Skeletal muscle satellite cell (primary cell): ENCODE results near the gene FBXW8.

Experiments
- H3K27me3 ChIP-seq: 2 replicates; pipeline ENCODE4 v1.7.0; 2013; ENCODE audit warnings: low read length; ENCODE audit not compliant: control insufficient read depth, insufficient read depth
- H3K36me3 ChIP-seq: 2 replicates; pipeline ENCODE4 v1.7.0; 2013; ENCODE audit warnings: mild to moderate bottlenecking, control low read depth, low read length; ENCODE audit not compliant: insufficient read depth
- H3K4me1 ChIP-seq: 2 replicates; pipeline ENCODE4 v1.7.0; 2013; ENCODE audit warnings: low read length; ENCODE audit not compliant: control insufficient read depth, insufficient read depth
- H3K4me2 ChIP-seq: 2 replicates; pipeline ENCODE4 v1.7.0; 2013; ENCODE audit warnings: mild to moderate bottlenecking, low read length
- H3K4me3 ChIP-seq: 2 replicates; pipeline ENCODE4 v1.7.0; 2013; ENCODE audit warnings: low read length
- H3K9ac ChIP-seq: 2 replicates; pipeline ENCODE4 v1.7.0; 2013; ENCODE audit warnings: mild to moderate bottlenecking, low read depth, low read length, moderate library complexity
- H3K9me3 ChIP-seq: replicated peaks from 2 replicates; pipeline ENCODE4 v1.7.0; 2013; ENCODE audit warnings: mild to moderate bottlenecking, control low read depth, low read length

FBXW8 gene

DNA sequence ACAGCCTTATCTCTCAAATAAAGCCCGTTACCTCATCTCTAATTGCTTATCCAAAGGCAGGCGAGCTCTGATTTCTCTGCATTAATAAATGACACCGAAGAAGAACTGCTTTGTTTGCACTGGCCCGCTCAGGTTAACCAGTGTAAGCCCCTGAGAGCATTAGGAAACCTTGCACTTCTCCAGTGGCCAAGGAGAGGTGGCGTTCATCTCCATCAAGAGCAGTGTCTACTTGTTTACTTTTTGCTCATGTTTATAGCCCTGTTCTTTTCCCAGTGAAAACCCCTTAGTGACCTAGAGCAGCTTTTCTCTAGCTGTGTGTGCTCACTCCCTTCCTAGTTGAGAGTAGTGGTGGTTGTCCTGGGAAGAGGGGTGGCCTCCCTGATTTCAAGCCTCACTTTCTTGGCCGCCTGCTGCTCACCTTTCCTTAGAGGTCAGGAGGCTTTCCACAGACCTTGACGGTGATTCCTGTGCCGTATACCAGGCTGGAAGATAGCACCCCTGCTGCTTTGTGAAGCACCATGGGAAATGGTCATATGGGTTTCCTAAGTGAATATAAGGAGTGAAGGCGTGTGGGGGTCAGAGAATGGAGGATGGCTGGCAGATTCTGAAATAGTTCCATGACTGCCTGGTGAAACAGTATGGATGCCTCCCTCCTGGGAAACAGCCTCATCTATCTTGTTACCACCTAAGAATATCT lies 16.6 kb downstream of the FBXW8 start:
- Histone ChIP-seq H3K4me3 (no peak overlapping the region), H3K9me3 (no peaks in the 10 kb centered on the region), H3K9ac (no peak overlapping the region), H3K4me1 (peaks cover 15% of the 10 kb centered on the region), H3K36me3 (peaks cover 22% of the 10 kb centered on the region), H3K4me2 (no peak overlapping the region), H3K27me3 (no peaks in the 10 kb centered on the region)

DNA sequence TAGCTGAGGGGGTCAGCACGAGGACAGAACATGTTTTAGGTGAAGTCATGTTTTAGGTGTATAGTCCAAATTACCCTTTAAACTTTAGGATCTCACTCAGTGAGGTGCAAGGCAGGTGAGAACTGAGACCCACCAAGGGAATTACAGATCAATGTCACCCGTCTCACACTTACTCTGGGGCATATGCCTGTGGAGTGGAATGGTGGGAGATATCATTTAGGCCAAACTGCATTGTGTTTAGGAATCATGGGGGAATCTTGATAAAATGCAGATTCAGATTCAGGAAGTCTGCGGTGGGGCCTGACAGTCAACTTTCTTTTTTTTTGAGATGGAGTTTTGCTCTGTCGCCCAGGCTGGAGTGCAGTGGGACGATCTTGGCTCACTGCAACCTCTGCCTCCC lies 17.8 kb downstream of the FBXW8 start:
- Histone ChIP-seq H3K27me3 (no peaks in the 10 kb centered on the region), H3K4me3 (no peak overlapping the region), H3K9ac (no peak overlapping the region), H3K9me3 (no peaks in the 10 kb centered on the region), H3K4me1 (peaks cover 15% of the 10 kb centered on the region), H3K36me3 (peaks cover 27% of the 10 kb centered on the region), H3K4me2 (no peak overlapping the region)

DNA sequence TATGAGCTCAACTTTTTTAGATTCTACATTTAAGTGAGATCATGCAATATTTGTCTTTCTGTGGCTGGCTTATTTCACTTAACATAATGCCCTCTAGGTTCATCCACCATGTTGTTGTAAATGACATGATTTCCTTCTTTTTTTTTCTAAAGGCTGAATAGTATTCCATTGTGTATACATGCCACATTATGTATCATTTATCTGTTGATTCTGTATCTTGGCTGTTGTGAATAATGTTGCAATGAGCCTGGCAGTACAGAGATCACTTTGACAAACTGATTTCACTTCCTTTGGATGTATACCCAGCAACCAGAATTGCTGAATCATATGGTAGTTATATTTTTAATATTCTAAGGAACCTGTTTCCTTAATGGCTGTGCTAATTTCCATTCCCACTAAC lies 19.1 kb downstream of the FBXW8 start:
- H3K36me3 ChIP-seq, result peaks cover 31% of the 10 kb centered on the region
- no peaks in the 10 kb centered on the region for H3K27me3 ChIP-seq
- H3K4me3 ChIP-seq, result no peak overlapping the region

DNA sequence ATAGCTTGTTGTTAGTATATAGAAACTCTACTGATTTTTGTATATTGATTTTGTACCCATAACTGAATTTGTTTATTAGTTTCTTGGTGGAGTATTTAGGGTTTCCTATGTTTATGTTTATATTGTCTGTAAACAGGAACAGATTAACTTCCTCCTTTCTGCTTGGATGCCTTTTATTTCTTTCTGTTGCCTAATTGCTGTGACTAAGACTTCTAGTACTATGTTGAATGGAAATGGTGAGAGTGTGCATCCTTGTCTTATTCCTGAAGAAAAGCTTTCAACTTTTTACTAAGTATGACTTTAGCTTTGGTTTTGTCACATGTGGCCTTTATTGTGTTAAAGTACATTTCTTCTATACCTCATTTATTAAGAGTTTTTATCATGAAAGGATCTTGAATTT lies 20.9 kb downstream of the FBXW8 start:
- no peaks in the 10 kb centered on the region for H3K9me3 ChIP-seq
- no peak overlapping the region for H3K4me2 ChIP-seq

More for the DNA sequence above, 19.1 kb downstream of the FBXW8 start:
- H3K9ac ChIP-seq, result no peak overlapping the region
- no peak overlapping the region for H3K4me2 ChIP-seq
- no peaks in the 10 kb centered on the region for H3K9me3 ChIP-seq
- H3K4me1 ChIP-seq, result peaks cover 6% of the 10 kb centered on the region

DNA sequence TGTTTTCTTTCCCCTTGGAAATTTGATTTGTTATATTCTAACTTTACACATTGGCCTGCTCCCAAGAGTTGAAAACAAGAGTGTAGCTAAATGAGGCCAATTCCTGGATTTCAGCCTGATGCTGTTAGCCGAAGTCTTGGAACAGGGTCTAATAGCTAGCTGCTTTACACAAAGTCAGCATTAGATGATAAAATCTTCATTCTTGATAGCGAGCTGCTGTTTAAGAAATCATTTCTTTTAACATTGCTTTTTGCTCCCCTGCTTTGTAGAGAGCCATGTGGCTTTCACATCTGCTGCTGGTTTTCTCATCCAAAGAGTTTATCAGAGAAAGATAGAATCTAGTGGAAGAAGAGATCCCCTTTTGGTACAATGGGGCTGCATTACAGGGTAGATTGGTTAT lies 22.3 kb downstream of the FBXW8 start:
- H3K27me3 ChIP-seq, result no peaks in the 10 kb centered on the region
- no peaks in the 10 kb centered on the region for H3K4me1 ChIP-seq
- no peak overlapping the region for H3K9ac ChIP-seq
- H3K9me3 ChIP-seq, result no peaks in the 10 kb centered on the region
- peaks cover 38% of the 10 kb centered on the region for H3K36me3 ChIP-seq
- H3K4me2 ChIP-seq, result no peak overlapping the region
- H3K4me3 ChIP-seq, result no peak overlapping the region

More for the DNA sequence above, 20.9 kb downstream of the FBXW8 start:
- Histone ChIP-seq H3K27me3 (no peaks in the 10 kb centered on the region), H3K36me3 (peaks cover 37% of the 10 kb centered on the region), H3K9ac (no peak overlapping the region), H3K4me3 (no peak overlapping the region), H3K4me1 (no peaks in the 10 kb centered on the region)

DNA sequence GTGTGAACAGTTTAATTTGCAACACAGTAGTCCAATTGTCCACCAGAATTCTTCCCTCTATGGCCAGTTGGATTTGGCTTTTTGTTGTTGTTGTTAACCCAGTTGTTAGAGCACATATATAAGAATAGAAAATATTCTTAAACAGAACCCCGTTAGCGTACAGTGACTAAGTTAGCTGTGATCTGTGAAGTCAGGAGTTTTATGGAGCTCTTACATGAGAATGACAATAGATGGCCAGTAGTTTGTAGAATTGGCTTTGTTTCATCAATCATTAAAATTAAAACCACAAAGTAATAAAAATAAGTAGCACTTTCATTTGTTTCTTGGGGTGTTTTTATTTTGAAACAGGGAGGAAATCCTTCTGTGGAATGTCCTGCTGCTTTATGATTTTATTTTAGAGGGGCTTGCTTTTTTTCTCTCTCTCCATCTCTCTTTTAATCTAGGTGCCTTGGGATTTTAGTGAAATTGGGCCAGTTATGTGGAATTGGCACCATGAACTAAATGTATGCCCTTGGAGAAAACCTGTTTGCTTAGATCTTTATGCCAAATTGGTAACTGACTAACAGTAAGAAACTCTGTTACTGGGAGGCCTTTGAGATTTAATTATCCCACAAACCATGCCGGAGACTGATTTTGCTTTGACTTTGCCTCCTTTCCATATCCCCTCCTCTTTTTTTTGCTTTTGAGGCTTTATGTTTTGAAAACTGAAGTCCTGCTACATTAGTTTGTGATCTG lies 22.9 kb downstream of the FBXW8 start:
- Histone ChIP-seq H3K9me3 (no peaks in the 10 kb centered on the region), H3K27me3 (no peaks in the 10 kb centered on the region), H3K4me1 (no peaks in the 10 kb centered on the region), H3K4me3 (no peak overlapping the region), H3K36me3 (peaks cover 33% of the 10 kb centered on the region), H3K4me2 (no peak overlapping the region), H3K9ac (no peak overlapping the region)

DNA sequence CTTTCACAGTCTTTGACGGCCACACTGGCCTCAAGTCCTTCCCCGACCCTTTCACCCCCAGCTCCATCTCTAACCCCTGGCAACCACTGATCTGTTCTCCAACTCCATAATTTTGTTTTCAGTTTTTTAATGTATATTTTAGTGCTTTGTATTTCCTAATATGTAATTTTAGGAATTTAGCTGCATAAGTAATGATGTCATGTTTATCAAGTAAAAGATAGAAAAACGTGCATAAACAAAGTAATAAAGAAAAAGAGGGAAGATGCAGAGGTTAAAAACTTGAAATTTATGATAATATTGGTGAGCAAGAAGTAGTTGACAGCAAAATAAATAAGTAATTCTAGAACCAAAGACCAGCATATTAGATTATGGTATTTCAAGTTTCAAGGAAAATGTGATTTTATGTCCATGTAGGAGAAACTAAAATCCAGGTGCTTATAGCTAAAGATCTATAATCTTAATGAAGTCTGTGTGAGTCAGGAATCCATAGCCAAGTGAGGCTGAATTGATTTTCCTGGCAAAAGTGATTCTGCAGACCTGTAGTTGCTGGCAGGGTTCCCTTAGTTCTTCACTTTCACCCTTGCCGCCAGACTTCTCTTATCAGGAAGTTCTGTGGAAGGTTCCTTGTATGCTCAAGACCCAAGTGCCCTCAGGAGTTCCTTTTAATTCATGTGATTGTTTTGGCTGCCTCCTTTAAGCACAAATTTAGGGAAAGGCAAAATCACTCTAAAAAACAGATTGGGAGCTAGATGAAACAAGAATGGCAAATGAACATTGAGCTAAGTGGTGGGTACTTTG lies 24.4 kb downstream of the FBXW8 start:
- H3K27me3 ChIP-seq, result no peaks in the 10 kb centered on the region
- H3K9me3 ChIP-seq, result no peaks in the 10 kb centered on the region
- H3K36me3 ChIP-seq, result peaks cover 32% of the 10 kb centered on the region
- H3K4me1 ChIP-seq, result no peaks in the 10 kb centered on the region
- no peak overlapping the region for H3K9ac ChIP-seq
- no peak overlapping the region for H3K4me3 ChIP-seq
- H3K4me2 ChIP-seq, result no peak overlapping the region

DNA sequence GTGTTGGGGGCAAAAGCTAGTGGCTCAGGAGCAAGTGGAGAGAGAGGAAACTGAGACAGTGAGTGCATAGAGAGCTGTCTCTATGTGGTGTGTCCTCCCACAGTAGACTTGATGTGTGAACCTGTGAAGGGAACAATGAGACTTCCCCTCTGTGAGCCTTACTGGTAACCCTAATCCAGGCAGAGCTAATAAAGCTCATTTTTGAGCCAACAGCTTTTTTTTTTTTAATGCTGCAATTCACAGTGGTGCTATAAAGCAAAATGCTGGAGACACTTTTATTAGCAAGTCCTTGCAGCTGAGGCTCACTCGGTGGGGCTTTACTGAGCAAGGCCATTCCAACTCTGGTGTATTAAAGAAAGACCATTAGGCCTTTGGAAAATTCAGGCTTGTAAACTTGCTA lies 26.9 kb downstream of the FBXW8 start:
- Histone ChIP-seq H3K4me2 (no peak overlapping the region), H3K9me3 (no peaks in the 10 kb centered on the region), H3K4me3 (no peak overlapping the region), H3K36me3 (peaks cover 29% of the 10 kb centered on the region), H3K9ac (no peak overlapping the region), H3K27me3 (no peaks in the 10 kb centered on the region), H3K4me1 (no peaks in the 10 kb centered on the region)

DNA sequence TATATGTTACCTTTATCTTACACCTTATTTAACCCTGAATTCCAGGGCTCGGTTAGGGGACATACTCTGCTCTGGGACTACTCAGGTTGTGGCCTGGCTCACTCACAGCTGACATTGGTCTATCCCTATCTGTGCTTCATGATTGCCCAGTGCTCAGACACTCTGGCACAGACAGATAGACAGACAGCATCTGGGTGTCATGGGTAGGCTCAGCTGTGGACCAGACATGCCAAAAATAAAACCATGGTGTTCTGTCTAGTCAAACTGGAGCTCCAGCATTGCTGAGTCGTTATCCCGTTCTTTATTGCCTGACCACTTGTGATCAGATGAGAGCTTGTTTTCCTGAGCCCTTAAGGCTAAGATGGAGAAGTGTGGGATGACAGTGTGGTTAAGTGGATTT lies 29.0 kb downstream of the FBXW8 start:
- Histone ChIP-seq H3K36me3 (peaks cover 30% of the 10 kb centered on the region), H3K27me3 (no peaks in the 10 kb centered on the region), H3K9me3 (no peaks in the 10 kb centered on the region), H3K4me2 (no peak overlapping the region), H3K4me3 (no peak overlapping the region), H3K9ac (no peak overlapping the region), H3K4me1 (no peaks in the 10 kb centered on the region)

DNA sequence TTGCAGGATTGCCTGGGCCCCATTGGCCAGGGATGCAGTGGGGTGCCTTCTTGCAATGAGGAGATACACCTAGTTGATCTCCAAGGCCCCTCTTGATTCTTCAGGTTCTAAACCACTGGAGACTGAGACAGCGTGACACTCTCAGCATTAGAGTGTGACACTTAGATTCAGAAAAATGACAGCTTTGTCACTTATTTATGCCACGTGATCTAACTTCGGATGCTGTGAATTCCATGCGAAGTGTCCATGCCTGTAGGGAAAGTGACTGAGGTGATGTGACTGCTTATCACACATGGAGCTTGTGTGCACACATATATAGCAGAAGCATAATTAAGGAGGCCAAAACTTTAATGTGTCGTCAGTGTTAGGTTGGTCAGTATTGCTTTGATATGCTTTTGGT lies 30.4 kb downstream of the FBXW8 start:
- H3K9ac ChIP-seq, result no peak overlapping the region
- H3K4me1 ChIP-seq, result no peaks in the 10 kb centered on the region
- no peaks in the 10 kb centered on the region for H3K27me3 ChIP-seq
- no peak overlapping the region for H3K4me3 ChIP-seq
- no peaks in the 10 kb centered on the region for H3K9me3 ChIP-seq
- peaks cover 30% of the 10 kb centered on the region for H3K36me3 ChIP-seq
- H3K4me2 ChIP-seq, result no peak overlapping the region

DNA sequence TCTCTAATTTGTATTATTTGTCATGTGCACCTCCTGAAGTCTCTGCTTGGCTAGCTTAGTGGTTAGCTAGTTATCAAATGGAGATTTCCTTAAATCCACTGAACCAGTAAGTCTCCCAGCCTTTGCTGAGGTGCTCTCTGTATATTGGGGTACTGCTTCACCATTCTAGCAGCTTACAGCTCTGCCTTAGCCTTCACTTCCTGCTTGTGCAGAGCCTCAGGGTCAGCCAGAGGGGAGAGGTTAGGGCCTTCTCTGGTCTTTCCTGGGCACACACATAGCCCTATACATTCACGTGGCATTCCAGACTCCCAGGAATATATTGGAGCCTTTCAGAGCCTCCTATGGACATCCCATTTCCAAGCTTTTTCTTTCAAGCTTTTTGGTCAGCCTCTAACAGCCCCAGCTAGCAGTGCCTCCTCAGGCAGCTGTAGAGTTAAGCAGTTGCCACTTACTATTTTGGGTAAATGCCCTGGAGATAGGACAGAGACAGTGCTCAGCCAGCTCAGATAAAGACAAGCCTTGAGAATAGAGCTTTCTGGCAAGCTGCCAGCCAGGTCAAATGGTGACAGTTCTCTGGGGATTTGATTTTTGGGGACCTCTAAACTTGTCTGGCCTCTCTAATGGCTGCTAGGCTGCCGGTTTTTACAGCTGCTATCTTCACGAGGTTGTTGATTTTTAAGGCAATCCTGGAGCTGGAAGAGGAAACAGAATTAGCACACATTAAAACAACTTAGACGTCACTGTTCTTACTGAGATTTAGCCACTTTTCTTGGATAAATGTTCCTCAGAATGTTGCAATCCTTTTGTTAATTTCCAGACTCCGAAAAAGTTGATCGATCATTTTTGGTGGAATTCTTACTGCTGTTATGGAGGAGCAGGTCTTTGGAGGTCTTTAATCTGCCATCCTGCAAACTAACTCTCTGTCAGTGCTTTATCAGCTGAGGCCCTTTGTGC lies 32.9 kb downstream of the FBXW8 start:
- Histone ChIP-seq H3K36me3 (peaks cover 27% of the 10 kb centered on the region), H3K9me3 (no peaks in the 10 kb centered on the region), H3K4me2 (no peak overlapping the region), H3K27me3 (no peaks in the 10 kb centered on the region), H3K4me1 (no peaks in the 10 kb centered on the region), H3K9ac (no peak overlapping the region), H3K4me3 (no peak overlapping the region)
